Thyroid gland (tissue), 4 donors: ENCODE data around the gene TTLL7.

Source experiments
- POLR2A ChIP-seq, 2 donors: fragments of 450-650 bp; IDR thresholded peaks; one replicate each; pipeline ENCODE4 v1.6.1; 2017; ENCODE audit warnings: antibody characterized with exemption in 2 of 2, mild to moderate bottlenecking in 2 of 2, moderate library complexity in 1 of 2
- TF ChIP-seq, protein P1 (sequence below), 6 experiments: fragments of 200-600 bp in 3 of 6; fragments of 450-650 bp in 3 of 6; sonication (generic) in 3 of 6; IDR thresholded peaks; one replicate each; pipeline ENCODE4 v1.5.1; 2016 to 2019; ENCODE audit warnings: antibody characterized with exemption in 6 of 6, mild to moderate bottlenecking in 2 of 6, inconsistent platforms in 1 of 6, moderate library complexity in 1 of 6

DNA sequence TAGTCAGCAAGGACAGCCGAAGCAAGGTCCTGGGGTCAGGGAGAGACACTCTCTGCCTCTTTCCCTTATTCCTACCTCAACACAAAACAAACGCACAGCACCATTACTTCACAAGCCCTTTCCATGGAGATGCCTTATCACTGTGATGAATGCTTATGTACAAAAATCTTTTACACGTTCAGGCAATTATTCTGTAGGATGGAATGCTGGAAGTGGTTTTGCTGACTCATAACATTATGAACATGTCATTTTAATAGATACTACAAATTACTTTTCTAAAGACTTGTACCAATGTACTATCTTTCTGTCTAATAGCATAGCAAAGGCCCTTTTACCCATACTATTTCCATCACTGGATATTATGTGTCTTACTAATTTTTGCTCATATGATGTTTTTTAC, 98.4 kb downstream of the TTLL7 start:
- TF ChIP-seq, protein P1, sequence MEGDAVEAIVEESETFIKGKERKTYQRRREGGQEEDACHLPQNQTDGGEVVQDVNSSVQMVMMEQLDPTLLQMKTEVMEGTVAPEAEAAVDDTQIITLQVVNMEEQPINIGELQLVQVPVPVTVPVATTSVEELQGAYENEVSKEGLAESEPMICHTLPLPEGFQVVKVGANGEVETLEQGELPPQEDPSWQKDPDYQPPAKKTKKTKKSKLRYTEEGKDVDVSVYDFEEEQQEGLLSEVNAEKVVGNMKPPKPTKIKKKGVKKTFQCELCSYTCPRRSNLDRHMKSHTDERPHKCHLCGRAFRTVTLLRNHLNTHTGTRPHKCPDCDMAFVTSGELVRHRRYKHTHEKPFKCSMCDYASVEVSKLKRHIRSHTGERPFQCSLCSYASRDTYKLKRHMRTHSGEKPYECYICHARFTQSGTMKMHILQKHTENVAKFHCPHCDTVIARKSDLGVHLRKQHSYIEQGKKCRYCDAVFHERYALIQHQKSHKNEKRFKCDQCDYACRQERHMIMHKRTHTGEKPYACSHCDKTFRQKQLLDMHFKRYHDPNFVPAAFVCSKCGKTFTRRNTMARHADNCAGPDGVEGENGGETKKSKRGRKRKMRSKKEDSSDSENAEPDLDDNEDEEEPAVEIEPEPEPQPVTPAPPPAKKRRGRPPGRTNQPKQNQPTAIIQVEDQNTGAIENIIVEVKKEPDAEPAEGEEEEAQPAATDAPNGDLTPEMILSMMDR (IDR thresholded peaks at IDR 0.05), result no peak
- no peak for TF ChIP-seq POLR2A (IDR thresholded peaks at IDR 0.05)
